ENCODE results near the gene MPP1. TPM values are rescaled to one million over a fixed set of nuclear protein-coding genes. Genes with fewer than 3 reads are reported as not detected.

MPP1 gene
- total and polyA plus RNA-seq, 9 of the 15 experiments (the other 6 are each of a cell fraction or from before 2014, with no cell fraction given) = 227 to 395 (median 283) TPM

- DNase-seq (ENCODE audit: extremely low read depth in 1 of 4, low spot score in 3 of 4) = peak in 3 of 4 experiments; percentile 27 to 52 (median 41)
- Histone ChIP-seq H3K4me3 (peak within 1 kb of the TSS; percentile 69), H2AFZ (ENCODE audit: low read depth, low read length) (peak within 1 kb of the TSS; percentile 81), H3K9ac (ENCODE audit: insufficient read depth in 1 of 2, low read depth in 2 of 2, low read length in 2 of 2) (peak within 1 kb of the TSS; percentile 91 to 92), H3K4me2 (ENCODE audit: insufficient read depth, low read length) (peak within 1 kb of the TSS; percentile 94), H3K27ac (ENCODE audit: extremely low read depth, low read depth, low read length) (peak within 1 kb of the TSS; percentile 91), H3K9me1 (ENCODE audit: control insufficient read depth, insufficient read depth, low read length) (no peaks in the 10 kb centered on the region), H3K4me1 (replicated peaks in 1 of 2; ENCODE audit: control insufficient read depth in 2 of 2, insufficient read depth in 2 of 2, low read length in 2 of 2) (peaks cover 20 to 29% of the 10 kb centered on the region in 2 experiments; a peak in 3 of 5 replicates), H4K20me1 (replicated peaks; ENCODE audit: control insufficient read depth, insufficient read depth, low read length) (no peaks in the 10 kb centered on the region), H3K36me3 (ENCODE audit: control insufficient read depth, insufficient read depth, low read length) (no peaks in the 10 kb centered on the region), H3K9me3 (replicated peaks; ENCODE audit: control insufficient read depth, insufficient read depth, low read depth, low read length) (no peaks in the 10 kb centered on the region), H3K27me3 (ENCODE audit: control insufficient read depth in 2 of 2, insufficient read depth in 2 of 2, low read length in 2 of 2) (no peaks in the 10 kb centered on the region), H3K79me2 (ENCODE audit: control insufficient read depth, insufficient read depth, low read length) (peaks cover 47% of the 10 kb centered on the region)
- 0% methylated on average over 35 of the region's 98 CpGs for WGBS (ENCODE audit: insufficient coverage, low coverage, missing lambda C conversion rate)
- BruUV-seq (replicated peaks) = no TSS peak
- intact Hi-C loops (cut with micrococcal nuclease) = no loop called here
- peak; percentile 61 for ATAC-seq
- no peak for FAIRE-seq
- in situ Hi-C loops (cut with MboI) = no loop called here
- CTCF ChIA-PET (ENCODE audit: low intra/inter-chr PET ratio) = interaction anchor here (0.6 kb wide), 1 partner anchor 201 kb away, joined by 3 read pairs; no protein-coding TSS in a partner anchor
- POLR2A ChIA-PET = interaction anchor here (0.9 to 1.8 kb wide), 5 partner anchors 10 to 26 kb away, joined by 4 to 13 read pairs (median 5); partner anchors contain the start of gene DKC1
- TF ChIP-seq CHD1 (IDR thresholded peaks at IDR 0.05; ENCODE audit: low read length) (no peak), SRSF3 (IDR thresholded peaks at IDR 0.05; ENCODE audit: insufficient read depth, low read length) (no peak), RBBP5 (IDR thresholded peaks at IDR 0.05; ENCODE audit: borderline replicate concordance, insufficient read depth, low read length, poor library complexity, severe bottlenecking) (no peak), MTA2 (IDR thresholded peaks at IDR 0.05; ENCODE audit: low read depth) (no peak), FOSL1 (tag; conservative IDR thresholded peaks at IDR 0.05) (no peak), PHF20 (IDR thresholded peaks at IDR 0.05; ENCODE audit: partially characterized antibody) (no peak), TRIM24 (IDR thresholded peaks at IDR 0.05) (no peak), ZNF143 (CRISPR knock-in tag; IDR thresholded peaks at IDR 0.05) (no peak), ZNF699 (CRISPR knock-in tag; IDR thresholded peaks at IDR 0.05; ENCODE audit: insufficient replicate concordance) (no peak), MAZ (CRISPR knock-in tag; conservative IDR thresholded peaks at IDR 0.05 in 1 of 2, IDR thresholded peaks at IDR 0.05 in 1 of 2) (no peak), ILF3 (IDR thresholded peaks at IDR 0.05; ENCODE audit: borderline replicate concordance) (no peak), FOS (IDR thresholded peaks at IDR 0.05; ENCODE audit: extremely low read depth, insufficient read length) (no peak), BRF2 (IDR thresholded peaks at IDR 0.05; ENCODE audit: borderline replicate concordance, insufficient read depth, insufficient read length) (no peak), PREB (CRISPR knock-in tag; IDR thresholded peaks at IDR 0.05) (no peak), DACH1 (IDR thresholded peaks at IDR 0.05; ENCODE audit: partially characterized antibody) (no peak), GABPB2 (CRISPR knock-in tag; conservative IDR thresholded peaks at IDR 0.05) (no peak), ZNF589 (CRISPR knock-in tag; IDR thresholded peaks at IDR 0.05; ENCODE audit: low read depth) (no peak), SIRT6 (IDR thresholded peaks at IDR 0.05; ENCODE audit: low read depth, low read length) (no peak), ESRRB (CRISPR knock-in tag; IDR thresholded peaks at IDR 0.05; ENCODE audit: borderline replicate concordance) (no peak), SMARCE1 (IDR thresholded peaks at IDR 0.05) (0 out of 2 replicates have a peak, but pooled peaks have one; percentile 9)
Observed at GRCh38 chrX:154750301-154751202, 54.7 kb downstream of the MPP1 start, which contains the start of gene GAB3. TSS of gene GAB3 (minus strand) at chrX:154751077. CDS start at chrX:154751025, 52 bp downstream.
